HG02885 (cell line): ENCODE measurements around the gene LRRC75A.

Experiments used
- ATAC-seq: cut with Tn5 transposase; IDR thresholded peaks from one replicate; pipeline ENCODE4 v1.9.1; 2021; ENCODE audit warnings: mild to moderate bottlenecking; ENCODE audit not compliant: unreplicated experiment, poor library complexity

LRRC75A gene

DNA sequence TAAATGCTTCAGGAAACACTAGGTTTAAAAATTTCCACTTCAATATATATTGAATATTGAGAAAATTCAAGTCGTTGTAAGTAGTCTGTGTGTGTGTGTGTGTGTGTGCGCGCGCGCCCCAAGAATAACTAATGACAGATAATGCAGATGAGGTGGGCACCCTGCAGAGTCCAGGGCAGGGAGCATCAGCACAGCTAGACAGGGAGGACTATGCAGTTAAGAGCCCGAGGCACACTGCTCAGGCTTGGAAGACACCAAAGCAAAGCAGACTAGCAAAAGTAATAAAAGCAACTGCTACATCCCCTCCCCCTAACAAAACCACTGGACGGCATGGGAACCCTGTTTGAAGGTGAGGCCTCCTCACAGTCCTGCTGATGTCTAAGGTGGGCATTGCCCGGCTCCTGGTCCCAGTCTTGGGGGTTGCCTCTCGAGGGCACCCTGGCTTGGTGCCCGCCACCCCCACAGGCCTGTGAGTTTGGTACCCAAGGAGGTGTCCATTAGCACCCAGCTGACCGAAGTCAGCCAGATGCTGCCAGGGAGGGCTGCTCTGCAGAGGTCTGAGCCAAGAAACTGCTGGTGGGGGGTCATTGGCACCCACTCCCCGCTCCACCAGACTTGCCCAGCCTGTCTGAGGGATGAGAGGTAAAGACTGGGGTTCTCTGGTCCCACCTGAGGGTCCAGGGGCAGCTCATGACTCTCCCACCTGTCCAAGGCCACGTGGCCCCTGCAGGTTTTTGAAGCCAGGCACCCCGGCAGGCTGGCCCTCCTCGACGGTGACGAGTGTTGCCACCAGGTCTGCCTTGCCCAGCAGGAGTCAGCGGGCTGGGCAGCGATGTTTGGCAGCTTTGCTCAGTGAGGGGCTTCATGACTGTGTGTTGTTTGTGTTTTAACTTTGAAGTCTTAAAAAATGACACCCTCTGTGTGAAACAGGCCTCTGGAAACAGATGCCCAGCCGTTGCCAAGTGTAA lies 18.7 kb downstream of the LRRC75A start:
- ATAC-seq: no peak

DNA sequence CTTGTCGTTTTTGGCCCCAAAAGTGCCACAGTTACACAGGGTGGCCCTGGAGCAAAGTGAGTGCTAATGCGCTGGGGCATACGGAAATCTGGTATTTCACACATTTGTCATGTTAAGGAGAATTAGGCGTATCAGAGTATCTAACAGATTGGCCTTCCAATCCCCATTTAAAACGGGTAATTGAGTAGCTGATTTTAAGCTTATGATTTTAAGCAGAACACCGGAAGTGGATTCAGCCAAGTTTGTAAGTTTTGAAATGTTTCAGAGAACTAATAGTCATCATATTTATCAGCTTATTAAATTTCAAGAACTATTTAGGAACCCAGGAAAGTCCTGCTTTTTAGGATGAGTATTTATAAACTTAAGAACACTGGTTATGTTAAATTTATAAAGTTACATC lies 19.5 kb downstream of the LRRC75A start:
- ATAC-seq: no peak

DNA sequence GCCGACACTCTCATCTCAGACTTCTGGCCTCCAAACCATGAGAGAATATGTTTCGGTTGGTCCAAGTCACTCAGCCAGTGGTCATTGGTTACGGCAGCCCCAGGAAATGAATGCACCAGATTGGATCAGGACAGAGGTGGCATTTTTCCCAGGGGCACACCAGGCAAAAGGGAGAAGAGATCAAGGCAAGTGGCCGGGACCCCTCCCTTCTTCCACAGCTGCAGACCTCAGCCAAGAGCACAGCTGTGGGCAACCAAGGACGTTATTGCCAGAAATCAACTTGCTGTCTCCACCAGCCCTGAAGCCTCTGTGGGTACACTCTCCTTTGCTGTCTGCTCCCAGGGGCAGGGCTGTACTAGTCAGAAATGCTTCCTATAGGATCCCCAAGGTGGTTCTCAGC lies 20.7 kb downstream of the LRRC75A start:
- ATAC-seq: no peak

DNA sequence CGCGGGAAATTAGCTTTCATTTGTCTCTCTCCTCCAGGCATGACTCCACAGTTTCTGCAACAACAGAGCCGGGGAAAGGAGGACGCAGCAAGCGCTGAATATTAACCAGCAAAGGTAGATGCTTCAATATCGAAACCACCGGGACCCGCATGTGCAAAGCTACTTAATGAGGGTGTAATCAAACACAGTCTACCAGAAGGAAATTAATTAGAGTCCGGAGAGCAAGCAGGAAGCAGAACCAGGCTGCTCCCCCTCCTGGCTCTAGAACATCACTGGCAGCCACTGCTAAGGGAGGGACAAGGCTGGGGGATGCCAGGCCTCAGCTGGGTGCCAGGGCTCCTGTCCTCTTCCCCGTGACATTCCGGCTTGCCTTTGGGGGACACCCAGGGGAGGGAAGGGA lies 21.7 kb downstream of the LRRC75A start:
- no peak for ATAC-seq

DNA sequence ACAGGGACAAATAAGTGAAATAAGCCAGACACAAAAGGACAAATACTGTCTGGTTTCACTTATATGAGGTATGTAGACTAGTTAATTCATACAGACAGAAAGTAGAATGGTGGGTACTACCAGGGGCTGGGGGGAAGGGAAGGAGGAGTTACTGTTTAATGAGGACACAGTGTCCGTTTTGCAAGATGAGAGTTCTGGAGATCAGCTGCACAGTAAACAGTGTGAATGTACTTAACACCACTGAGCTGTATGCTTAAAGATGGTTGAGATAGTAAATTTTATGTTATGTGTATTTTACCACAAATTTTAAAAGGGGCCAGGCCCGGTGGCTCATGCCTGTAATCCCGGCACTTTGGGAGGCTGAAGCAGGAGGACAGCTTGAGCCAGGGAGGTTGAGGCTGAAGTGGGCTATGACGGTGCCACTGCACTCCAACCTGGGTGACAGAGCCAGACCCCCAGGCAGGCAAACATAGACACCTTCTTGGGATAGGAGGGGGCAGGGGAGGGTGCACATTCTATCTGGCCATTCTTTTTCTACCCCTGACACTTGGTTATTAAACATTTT lies 23.5 kb downstream of the LRRC75A start:
- no peak for ATAC-seq

DNA sequence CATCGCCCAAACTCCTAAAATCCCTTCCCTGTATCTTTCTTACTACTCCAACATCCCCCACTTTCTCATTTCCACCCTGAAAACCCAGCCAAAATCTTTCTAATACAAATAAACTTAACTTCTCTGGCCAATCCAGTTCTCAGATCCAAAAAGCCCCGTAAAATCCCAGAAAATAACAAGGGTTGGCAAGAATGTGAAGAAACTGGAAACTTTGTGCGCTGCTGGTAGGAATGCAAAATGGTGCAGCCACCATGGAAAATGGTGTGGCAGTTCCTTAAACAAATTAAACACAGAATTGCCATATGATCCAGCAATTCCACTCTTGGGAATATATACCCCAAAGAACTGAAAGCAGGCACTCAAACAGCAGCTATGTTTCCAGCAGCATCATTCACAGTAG lies 24.1 kb downstream of the LRRC75A start:
- no peak for ATAC-seq

DNA sequence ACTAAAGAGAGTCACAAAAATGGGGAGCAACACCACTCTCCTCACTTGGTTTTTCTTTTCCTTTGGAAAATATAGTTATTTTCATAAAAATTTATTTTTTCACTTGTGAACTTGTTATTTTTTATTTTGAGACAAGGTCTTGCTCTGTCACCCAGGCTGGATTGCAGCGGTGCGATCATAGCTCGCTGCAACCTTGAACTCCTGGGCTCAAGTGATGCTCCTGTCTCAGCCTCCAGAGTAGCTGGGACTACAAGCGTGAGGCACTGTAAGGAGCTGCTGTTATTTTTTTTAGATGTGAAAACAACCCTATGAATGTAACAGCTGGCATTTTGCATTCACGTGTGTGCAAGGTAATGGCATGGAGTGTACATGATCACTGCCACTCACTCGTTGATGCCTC lies 24.9 kb downstream of the LRRC75A start:
- no peak for ATAC-seq

DNA sequence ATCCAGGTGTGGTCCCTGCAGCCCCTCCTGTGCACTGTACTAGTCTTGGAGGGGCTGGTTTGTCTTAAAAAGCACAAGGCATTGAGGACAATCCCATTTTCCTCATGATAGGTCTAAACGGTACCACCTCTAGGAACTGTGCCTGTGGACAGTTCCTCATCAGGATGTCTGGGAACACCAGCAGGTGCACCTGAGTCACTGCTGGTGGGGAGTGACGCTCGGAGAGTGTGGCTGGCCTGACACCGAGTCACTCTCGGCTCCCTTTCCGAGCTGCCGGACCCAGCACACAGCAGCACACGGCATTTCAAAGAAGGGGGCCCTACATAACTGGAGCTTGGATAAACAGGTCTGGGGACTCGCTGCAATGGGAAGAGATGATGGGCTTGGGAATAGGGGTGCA lies 25.6 kb downstream of the LRRC75A start:
- no peak for ATAC-seq

DNA sequence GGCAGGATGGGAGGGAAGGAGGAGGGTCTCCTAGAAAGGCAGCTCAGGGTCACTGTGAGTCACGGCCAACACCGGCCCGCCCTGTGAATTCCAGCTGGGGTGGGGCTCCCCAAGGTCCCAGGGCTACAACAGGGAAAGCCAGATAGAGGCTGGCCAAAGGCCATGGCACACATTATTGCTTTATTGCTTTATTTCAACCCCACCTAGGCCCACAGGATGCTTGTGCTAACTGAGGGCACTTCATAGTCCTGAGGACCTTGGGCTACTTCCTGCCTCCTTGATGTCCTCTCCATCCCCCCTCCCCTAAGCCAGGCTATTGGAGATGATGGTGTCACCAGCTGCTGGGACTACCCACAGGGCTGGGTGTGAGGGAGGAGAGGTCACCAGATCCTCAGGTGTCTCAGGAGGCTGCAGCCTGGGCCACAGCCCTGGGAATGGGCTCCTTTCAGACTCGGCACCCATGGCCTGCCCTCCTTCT lies 26.1 kb downstream of the LRRC75A start:
- no peak for ATAC-seq

DNA sequence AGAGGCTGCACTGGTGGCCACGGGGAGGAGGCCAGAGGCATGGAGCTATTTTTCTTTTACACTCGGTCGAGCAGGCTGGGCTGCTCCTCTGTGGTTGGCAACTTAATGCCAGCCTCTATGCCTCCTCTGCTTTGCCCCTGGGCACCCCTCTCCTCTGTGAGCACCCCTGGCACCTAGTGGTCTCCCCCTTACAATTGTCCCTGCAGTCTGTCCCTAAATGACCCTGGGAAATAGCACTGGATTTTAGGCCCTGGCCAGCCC lies 27.0 kb downstream of the LRRC75A start:
- no peak for ATAC-seq

DNA sequence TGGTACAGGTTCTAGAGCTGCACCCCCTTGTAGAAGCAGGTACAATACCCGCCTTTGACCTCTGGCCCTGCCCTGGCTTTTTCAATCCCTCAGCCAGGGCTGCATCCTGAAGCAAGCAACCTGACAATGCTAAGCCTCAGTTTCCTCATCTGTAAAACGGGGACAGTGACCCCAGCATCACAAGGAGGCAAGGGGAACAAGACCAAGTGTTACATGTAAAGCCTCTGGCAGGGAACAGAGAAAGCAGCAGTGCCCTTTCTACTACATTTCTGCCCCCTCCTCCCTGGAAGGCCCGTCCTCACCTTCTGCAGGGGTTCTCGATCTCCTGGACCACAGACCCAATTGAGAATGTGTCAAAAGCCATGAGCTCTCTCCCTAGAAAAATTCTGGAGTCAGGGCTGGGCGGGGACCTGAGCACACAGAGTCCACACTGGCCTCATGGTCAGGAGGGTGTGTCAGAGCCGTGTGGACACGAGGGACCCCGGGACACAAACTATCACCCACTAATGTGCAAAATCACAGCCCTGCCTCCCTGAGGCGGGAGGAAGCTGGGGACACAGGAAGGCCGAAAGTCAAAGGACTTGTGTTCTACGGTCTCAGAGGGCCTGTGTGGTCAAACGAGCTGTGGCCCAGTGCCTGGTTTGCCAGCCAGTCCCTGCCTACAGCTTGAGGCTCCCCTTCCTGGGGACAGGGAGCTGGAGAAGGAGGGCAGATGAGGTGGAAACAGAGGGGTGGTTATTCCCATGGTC lies 27.5 kb downstream of the LRRC75A start:
- no peak for ATAC-seq

DNA sequence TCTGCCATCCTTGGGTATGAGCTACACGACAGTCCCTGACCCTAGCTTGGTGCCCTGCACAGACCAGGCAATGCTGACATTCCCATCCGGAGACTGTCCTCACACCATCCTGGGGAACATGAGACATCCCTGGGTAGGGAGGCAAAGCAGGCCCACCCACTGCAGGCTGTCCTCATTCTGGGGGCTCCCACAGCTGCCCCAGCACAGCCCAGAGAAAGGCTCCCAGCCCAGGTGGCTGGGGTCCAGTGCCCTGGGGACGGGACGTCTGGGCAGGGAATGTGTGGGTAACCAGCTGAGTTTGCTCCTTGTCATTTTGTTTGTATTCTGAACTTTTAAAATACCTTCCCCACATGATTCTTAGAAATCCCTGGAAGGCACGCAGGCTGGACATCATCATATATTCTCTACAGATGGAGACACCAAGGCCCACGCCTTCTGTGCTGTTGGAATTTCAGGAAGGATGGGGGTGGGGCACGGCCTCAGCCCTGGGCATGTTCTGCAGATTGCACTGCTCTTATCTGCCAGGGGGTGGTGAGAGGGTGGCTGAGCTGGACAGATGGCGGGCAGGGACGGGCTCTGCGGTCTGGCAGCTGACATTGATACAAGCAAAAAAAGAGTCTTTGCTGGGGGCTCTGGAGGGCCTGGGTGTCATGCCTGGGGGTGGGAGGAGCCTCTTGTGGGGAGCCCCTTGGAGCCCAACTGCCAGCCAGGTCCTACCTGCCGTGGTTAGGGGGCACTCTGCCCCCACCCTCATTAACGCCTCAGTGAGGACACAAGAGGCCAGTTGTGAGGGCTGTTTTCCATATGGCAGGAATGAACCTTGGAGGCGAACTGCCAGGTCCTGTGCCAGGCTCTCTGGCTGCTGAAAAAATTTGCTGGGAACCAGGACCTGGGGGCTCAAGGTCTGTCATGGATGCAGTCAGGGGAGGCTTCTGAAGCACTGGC lies 28.4 kb downstream of the LRRC75A start:
- ATAC-seq: no peak

DNA sequence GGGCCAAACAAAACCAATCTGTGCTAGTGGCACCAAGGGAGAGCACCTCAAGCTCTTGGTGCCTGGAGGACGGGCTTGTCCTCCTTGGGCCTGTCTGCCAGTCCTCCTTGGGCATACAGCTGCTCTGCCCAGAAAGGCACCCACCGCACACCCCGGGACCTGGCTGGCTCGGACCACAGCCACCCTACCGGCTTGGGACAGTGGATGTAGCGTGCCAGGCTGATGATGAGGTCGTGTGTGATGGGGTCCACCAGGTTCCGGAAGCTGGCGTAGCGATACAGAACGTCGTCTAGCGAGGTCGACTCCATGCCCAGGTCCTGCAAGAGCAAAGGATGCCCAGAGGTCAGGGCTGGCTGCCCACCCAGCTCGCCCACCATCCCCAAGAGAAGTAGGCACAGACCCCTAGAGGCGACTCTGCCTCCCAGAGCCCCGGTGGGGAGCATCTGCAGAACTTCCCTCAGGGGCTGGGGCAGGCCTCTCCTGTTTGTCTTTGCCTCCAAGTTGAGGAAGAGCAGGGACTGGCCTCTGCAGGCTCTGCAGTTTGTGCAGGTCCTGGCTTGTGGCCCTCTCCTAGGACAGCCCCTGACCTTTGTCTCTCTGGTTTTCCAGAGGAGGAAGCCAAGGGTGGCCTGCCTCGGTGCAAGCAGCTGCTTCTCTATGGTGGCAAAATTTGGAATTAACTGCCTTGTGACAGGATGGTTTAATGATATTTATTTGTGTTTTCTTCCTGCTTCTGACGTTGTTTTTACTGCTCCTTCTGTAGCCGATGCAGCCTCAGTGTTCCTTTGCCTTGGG lies 29.7 kb downstream of the LRRC75A start:
- ATAC-seq: no peak

DNA sequence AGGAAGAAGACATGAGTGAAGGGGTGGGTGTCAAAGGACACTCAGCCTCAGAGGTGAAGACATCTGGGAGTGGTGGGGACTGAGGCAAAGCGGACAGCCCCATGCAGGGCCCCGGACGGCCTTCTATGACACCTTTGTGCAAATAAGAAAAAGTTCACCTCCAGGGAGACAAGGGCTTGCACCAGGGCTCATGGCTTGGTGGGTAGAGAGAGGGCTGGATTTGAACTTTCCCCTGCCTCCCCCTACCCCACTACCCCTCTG lies 30.5 kb downstream of the LRRC75A start:
- ATAC-seq: no peak

DNA sequence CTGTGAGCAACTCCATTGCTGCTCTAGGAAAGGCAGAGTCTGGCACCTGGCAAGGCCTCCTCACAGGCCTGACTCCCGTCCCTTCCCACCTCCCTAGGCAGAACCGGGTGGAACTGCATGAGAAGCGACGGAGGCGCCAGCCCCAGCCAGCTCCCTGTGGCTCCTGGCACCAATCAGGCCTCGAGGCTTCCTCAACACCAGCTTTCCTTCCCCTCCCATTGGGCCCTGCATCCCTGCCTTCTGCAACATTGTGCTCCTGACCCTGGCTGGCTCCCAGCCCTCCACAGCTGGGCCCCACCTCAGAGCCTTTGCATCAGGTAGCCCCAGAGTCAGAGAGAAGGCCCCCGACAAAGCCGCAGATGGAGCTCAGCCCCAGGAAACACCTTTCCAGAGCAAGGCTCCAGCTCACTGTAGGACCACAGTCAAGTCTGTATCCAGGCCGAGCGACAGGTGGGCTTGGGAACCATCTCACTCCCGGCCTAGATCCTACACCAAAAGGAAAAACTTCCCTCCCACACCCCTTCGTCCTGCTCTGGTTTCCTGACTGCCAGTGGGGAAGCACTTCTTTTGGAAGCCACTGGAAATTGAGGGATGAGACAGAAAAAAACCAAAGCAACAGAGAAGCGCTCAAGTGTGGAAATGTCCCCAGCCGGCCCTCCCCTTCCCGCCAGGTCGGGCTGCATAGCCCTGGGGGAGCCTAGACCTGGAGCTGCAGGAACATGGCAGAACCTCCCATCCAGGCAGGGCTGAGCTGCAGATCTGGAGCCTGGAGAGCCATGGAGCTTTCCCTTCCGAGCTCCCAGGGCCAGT lies 31.0 kb downstream of the LRRC75A start:
- no peak for ATAC-seq

DNA sequence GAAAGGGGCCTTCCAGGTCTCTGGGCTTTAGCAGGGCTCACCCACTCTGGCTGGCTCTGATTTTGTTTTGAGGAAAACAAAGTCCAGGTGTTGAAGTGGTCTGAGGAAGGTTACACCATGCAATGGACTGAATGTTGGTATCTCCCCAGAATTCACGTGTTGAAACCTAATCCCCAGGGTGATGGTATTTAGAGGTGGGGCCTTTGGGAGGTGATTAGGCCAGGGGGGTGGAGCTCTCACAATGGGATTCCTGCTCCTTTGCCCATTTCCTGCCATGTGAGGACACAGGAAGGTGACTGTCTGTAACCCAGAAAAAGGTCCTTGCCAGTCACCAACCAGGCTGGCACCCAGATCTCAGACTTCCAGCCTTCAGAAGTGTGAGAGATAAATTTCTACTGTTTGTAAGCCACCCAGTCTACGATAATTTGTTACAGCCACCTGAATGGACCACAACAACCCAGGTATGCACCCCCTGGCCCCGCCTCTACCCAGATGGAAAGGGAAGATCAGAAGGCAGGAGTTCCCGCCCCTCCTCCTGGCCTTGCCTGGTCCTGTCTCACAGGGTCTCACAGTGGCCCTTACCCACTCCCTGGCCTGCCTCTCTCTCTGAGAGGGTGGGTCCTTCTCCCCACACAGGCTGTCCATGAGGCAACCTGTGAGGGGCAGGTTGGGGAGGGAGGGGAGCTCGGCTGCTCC lies 32.0 kb downstream of the LRRC75A start:
- ATAC-seq: no peak

DNA sequence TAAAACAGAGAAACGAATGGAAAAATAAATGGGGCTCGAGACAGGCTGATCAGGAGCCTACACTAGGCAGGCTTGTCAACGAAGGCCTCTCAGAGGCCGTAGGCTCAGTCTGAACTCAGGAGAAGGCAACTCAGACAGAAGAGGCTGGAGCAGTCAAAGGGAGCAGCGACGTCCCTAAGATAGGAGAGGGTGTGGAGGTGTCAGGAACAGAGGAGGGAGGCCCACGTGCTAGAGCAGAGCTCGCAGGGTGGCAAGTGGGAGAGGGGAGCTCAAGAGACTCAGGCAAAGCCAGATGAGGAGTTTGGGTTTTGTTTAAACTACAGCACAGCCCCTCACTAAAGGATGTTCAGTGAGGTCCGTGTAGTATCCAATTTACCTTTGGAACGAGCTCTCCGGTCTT lies 32.7 kb downstream of the LRRC75A start:
- ATAC-seq: no peak

DNA sequence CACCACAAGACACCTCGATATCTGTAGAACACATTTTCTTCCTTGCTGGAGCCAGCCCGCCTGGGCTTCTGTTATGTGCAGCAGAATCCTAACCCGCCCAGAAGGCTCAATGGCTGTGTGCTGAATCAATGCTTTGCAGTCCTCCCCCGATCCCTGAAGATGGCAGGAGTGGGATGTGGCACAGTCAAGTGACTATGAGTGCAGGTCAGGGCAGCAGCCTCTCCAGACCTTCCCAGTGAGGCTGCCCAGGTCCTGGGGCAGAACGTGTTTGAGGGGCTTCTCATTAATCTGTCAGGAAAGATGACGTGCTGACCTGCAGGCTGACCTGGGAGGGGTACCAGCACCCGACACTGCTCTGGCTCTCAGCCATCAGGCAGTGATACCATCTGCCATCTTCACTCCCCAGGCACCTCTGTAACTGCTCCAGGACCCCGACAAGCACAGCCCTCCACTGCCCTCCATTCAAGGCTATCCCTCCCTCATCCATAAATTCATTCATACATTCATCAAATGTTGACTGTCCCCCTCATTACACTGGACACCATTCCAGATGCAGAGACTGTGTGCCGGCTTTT lies 35.2 kb downstream of the LRRC75A start:
- no peak for ATAC-seq
